GM19468 (cell line): ENCODE results near the gene TM7SF2.
"Not testable (repeated sequence)": the region's sequence is repeated elsewhere in the genome, so short reads cannot be mapped to it uniquely, and the experiment has no call there.

Source experiments
- ATAC-seq: cut with Tn5 transposase; IDR thresholded peaks from one replicate; pipeline ENCODE4 v1.9.1; 2021; ENCODE audit warnings: mild to moderate bottlenecking, moderate library complexity, moderate number of reproducible peaks; ENCODE audit not compliant: unreplicated experiment; ENCODE audit errors: extremely low read depth

Gene TM7SF2

DNA sequence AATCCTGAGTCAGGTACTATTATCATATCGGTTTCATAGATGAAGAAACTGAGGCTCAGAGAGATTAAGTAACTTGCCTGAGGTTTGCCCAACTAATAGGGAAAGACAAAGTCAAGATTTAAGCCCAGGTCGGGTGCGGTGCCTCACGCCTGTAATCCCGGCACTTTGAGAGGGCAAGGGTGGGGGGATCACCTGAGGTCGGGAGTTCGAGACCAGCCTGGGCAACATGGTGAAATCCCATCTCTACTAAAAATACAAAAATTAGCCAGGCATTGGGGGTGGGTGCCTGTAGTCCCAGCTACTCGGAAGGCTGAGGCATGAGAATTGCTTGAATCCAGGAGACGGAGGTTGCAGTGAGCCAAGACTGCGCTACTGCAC, 38.4 kb downstream of the TM7SF2 start:
- ATAC-seq = not testable (repeated sequence)

DNA sequence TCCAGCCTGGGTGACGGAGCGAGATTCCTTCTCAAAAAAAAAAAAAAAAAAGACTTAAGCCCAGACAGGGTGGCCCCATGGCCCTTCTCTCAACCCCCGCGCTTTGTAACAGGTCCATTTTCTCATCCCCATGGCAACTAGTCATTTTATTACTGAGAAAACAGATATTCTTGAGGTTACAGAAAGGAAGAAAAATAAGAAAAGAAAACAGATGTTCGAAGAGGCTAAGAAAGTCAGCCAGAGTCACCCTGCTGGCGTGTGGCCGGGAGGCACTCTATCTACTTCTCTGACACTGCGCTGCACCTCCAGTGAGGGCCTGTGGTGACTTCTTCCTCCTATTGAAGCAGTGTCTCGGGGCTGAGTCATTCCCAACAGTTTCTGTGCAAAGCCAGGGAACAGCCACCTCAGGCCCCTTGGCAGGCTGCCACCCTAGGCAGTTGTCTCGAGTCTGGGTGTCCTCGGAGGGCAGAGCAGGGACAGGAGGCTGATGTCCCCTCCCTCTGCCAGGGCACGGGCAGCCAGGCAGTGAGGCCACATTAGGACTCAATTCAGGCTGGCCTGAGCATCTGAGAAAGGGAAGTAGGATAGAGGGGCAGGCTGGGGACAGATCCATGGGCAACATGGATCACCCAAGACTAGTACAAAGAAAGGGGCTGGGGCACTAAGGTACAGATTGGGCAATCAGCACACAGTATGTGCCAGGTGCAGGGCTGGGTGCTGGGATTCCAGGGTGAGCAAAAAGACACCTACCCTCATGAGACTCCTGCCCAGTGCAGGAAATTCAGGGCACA, 39.0 kb downstream of the TM7SF2 start:
- ATAC-seq = no peak

DNA sequence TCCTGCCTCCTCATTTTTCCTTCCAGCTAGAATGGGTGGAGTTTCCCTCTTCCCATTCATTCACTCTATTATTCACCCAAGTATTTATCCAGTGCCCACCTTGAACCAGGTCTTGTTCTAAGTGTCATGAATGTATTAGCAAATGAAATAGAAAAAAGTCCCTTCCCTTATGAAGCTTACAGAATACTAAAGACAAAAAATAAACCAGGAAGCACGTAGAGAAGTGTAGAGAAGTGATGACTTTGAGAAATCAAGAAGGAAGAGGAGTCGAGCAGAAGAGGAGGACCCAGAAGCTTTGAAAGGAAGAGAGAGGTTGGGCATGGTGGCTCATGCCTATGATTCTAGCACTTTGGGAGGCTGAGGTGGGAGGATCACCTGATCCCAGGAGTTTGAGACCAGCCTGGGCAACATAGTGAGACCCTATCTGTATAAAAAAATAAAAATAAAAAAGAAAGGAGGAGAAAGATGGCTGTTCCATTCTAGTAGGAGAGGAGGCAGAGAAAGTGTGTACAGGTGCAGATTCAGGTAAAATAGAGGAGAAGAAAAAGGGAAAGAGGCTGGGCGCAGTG, 39.7 kb downstream of the TM7SF2 start:
- no peak for ATAC-seq

DNA sequence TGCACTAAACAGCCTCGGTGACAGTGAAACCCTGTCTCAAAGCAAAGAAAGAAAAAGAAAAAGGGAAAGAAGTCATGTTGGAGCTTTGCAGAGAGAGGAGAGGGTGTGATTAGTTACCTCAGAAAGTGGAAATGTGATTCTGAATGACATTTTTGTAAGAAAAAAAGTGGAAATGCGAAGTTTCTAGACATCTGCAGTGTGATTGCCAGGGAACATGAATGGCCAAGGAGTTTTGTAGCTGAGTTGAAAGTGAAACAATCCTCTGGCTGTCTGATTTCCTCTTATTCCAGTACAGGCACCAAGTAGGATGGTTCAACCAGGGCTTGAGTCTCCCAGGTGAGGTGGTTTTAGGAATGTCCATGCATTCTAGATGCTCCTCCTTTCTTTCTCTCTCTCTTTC, 40.5 kb downstream of the TM7SF2 start:
- no peak for ATAC-seq

- no peak for ATAC-seq
Observed at GRCh38 chr11:65156256-65156655, 44.6 kb downstream of the TM7SF2 start.

DNA sequence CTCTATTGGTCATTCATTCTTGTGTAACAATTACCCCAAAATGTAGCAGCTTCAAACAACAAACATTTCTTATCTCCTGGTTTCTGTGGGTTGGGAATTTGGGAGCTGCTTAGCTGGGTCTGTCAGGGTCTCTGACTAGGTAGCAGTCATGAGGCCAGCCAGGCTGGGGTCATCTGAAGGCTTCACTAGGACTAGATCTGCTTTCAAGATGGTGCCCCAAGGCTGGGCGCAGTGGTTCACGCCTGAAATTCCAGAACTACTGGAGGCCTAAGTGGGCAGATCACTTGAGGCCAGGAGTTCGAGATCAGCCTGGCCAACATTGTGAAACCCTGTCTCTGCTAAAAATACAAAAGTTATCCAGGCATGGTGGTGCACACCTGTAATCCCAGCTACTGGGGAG, 45.3 kb downstream of the TM7SF2 start:
- no peak for ATAC-seq

- ATAC-seq = no peak
Observed at GRCh38 chr11:65157336-65157735, 45.7 kb downstream of the TM7SF2 start.

- no peak for ATAC-seq
Observed at GRCh38 chr11:65159012-65159411, 47.3 kb downstream of the TM7SF2 start.

- ATAC-seq = no peak
Observed at GRCh38 chr11:65160643-65161042, 49.0 kb downstream of the TM7SF2 start.

- ATAC-seq = no peak
Observed at GRCh38 chr11:65163684-65164083, 52.0 kb downstream of the TM7SF2 start.
